ENCODE data around the gene TMEM176B.

Gene TMEM176B
- total RNA-seq: 0 reads per million in 2 donors

- no peak for DNase-seq
Measured at GRCh38 chr7:150799741-150800580, at the start of gene TMEM176B. TSS of gene TMEM176B (minus strand) at chr7:150800364. CDS start at chr7:150796569, 3,795 bp downstream.

GRCh38 chr7:150849204-150849775 lies 49.1 kb upstream of the TMEM176B start:
- no peak for DNase-seq

GRCh38 chr7:150848561-150849115 lies 48.5 kb upstream of the TMEM176B start:
- no peak for DNase-seq

GRCh38 chr7:150848111-150848510 lies 47.9 kb upstream of the TMEM176B start:
- no peak for DNase-seq

GRCh38 chr7:150847536-150847935 lies 47.4 kb upstream of the TMEM176B start:
- no peak for DNase-seq

GRCh38 chr7:150846291-150847115 lies 46.3 kb upstream of the TMEM176B start:
- DNase-seq: no peak

- DNase-seq: no peak
Measured at GRCh38 chr7:150845421-150845861, 45.3 kb upstream of the TMEM176B start.

- DNase-seq: no peak
Measured at GRCh38 chr7:150842716-150843115, 42.6 kb upstream of the TMEM176B start.

GRCh38 chr7:150842018-150842417 lies 41.9 kb upstream of the TMEM176B start:
- no peak for DNase-seq

GRCh38 chr7:150838965-150839650 lies 38.9 kb upstream of the TMEM176B start:
- DNase-seq: no peak

GRCh38 chr7:150835702-150836280 lies 35.6 kb upstream of the TMEM176B start:
- no peak for DNase-seq

- DNase-seq: no peak
Measured at GRCh38 chr7:150835019-150835418, 34.9 kb upstream of the TMEM176B start.

- no peak for DNase-seq
Measured at GRCh38 chr7:150831851-150832250, 31.7 kb upstream of the TMEM176B start.

GRCh38 chr7:150830937-150831336 lies 30.8 kb upstream of the TMEM176B start:
- no peak for DNase-seq

GRCh38 chr7:150829426-150829825 lies 29.3 kb upstream of the TMEM176B start:
- DNase-seq: no peak

GRCh38 chr7:150828384-150828783 lies 28.2 kb upstream of the TMEM176B start:
- DNase-seq: no peak

- no peak for DNase-seq
Measured at GRCh38 chr7:150826061-150826849, 26.1 kb upstream of the TMEM176B start.

- no peak for DNase-seq
Measured at GRCh38 chr7:150824379-150825177, 24.4 kb upstream of the TMEM176B start.

GRCh38 chr7:150823484-150824126 lies 23.4 kb upstream of the TMEM176B start:
- no peak for DNase-seq

- DNase-seq: no peak
Measured at GRCh38 chr7:150823043-150823442, 22.9 kb upstream of the TMEM176B start.

All from T-helper 9 cell (primary cell).